GM19240 (cell line): ENCODE measurements around the gene KCNN4.

Source experiments
- DNase-seq: peaks from one replicate; pipeline ENCODE4 v3.0.0; 2011; ENCODE audit warnings: low spot score; ENCODE audit not compliant: insufficient read length

KCNN4 gene

GRCh38 chr19:43749898-43750297 is 30.9 kb downstream of the KCNN4 start:
- DNase-seq: no peak

DNA sequence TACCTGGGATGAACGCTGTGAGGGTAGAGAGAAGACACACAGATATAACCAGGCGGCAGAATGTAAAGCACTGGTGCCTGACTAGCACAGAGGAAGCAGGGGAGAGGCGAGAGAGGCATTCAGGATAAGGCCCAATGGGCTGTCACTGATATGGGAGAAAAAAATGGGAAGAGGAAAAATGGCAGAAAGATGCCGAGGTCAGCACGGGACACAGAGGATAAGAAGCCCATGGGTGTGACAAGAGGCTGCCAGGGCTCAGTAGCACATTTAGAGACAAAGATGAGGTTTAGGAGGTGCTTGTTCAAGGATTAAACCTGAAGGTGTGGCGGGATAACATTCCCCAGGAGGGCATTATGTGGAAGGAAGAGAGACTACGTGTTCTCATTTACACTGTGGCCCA is 31.6 kb downstream of the KCNN4 start:
- no peak for DNase-seq

- no peak for DNase-seq
These were observed 32.1 kb downstream of the KCNN4 start for GRCh38 chr19:43748685-43749084.

GRCh38 chr19:43748205-43748594 is 32.6 kb downstream of the KCNN4 start:
- no peak for DNase-seq

GRCh38 chr19:43747557-43748204 is 33.1 kb downstream of the KCNN4 start:
- no peak for DNase-seq

DNA sequence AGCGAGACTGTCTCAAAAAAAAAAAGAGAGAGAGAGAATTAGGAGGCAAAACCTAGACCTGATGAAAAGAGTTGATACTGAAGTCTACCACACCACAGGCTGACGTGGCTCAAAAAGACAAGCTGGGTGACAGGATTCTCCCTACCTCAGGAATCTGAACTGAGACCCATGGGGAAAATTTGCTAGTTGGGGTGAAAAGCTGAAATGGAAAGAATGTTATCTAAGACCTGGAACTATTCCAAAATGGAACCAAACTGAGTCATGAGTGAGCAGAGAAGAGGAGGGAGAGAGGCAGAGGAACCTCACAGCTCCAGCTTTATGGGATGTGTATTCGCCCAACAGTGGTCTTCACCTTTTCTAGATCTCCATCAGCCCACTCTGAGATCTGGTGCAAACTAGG is 37.7 kb downstream of the KCNN4 start:
- no peak for DNase-seq

DNA sequence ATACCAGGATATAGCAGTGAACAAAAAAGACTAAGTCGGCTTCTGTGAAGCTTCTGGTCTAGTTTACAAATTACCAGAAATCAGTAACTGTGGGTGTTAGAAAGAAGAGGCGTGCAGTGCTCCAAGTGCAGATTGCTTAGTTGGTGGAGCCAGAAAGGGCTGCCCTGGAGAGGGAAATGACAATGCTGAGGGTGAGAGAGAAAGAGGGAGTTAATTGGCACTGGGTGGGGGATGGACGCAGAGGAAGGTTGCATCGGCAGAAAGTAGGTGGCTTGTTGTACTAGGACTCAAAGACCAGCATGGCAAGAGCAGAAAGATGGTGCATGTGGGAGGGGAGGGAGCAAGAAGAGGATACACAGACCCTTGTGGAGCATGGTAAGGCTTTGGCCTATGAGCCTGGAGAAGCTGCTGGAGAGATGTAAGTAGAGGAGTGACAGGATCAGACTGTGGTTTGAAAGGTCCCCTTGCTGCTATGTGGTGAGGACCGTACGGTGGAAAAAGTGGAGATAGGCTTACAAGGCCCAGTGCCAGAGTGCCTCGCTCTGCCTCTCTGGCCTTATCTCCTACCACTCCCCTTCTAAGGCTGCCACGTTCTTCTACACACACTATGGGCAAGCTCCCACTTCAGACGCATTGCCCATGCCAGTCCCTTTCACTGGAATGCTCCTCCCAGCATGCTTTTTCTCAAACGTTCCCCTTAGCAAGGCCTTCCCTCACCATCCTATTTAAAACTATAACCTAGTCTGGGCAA is 39.5 kb downstream of the KCNN4 start:
- DNase-seq: no peak

DNA sequence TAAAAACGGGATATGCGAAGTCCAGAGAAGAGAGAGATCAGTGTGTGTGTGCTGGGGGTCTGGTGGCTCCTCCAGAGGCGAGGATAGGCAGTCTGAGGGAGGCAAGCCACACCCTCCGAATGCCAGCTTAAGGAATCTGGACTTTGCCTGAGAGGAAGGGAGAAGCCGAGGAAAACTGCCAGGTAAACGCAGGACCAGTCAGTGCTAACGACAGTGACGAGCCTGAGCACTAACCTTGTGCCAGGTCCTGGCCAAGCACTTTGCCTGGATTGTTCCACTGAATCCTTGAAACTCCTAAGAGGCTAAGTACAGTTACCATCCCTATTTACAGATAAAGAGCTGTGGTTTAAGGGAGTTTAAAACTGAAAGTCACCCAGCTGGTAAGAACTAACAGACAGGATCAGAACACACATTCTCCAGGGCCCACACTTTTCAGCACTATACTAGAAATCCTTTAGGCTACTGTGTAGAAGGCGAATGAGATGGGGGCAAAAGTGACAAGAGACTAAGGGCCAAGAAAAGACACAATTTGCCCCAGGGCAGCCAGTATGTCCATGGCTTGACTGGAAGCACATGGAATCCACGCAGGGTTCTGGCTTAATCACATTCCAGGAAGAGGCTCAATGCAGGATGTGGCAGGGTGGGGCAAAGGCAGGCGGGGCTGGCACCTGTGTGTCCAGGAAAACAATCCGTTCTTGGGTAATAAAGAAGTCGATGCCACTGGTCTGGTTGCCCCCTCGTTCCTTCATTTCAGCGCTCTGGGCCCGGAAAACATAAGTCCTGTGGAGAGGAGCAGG is 41.1 kb downstream of the KCNN4 start:
- DNase-seq: no peak

GRCh38 chr19:43738780-43739211 is 42.0 kb downstream of the KCNN4 start:
- no peak for DNase-seq

DNA sequence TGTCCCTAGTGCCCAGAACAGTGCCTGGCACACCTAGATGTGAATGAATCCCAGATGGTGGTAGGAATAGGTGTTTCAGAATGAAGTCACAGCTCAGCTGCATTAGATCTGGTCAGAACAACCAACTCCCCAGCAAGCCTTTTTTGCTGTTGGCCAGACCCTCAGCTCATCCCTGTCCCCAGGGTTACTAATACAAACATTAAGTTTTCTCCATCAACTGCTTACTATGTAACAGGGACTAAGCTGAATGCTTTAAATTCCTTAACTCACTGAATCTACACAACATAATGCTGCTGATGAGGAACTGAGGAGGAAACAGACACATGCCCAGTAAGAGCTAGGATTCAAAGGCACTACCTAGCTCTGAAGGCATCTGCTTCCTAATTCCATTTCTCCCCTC is 44.8 kb downstream of the KCNN4 start:
- DNase-seq: no peak

GRCh38 chr19:43735013-43735412 is 45.8 kb downstream of the KCNN4 start:
- no peak for DNase-seq

- no peak for DNase-seq
These were observed 48.9 kb downstream of the KCNN4 start for GRCh38 chr19:43731846-43732245.

DNA sequence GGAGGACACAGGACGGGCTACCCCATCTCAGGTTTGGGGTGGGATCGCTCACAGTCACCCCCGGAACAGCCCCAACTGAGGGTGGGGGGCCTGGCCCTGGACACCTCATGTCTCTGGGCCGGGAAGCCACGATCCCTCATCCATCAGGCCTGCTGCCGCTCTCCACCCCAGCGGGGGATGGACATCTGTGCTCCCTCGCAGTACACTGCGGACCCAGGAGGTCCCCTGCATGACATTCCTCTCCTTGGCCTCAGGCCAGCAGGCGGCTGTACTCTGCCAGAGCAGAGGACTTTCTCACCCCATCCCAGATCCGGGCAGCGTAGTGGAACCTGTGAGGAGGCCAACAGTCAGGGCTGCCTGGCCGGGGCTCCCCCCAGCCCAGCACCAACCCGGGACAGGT is 49.4 kb downstream of the KCNN4 start:
- no peak for DNase-seq

DNA sequence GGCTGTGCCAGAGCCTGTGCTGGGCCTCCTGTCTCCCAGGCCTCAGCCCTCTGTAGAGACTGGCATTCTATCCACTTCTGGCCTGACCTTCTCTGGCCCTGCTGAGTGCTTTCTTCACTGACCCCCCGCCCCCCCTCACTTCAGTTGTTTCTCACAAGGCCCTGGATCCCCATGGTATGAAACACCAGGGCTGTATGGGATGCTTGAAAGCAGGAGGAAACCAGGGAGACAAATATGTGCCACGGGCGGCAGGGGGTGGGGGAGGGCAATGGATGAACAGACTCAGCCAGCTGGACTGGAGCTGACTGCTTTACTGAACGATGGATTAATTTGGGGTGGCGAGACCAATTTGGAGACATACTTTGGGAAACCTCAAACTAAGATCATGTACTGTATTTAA is 50.9 kb downstream of the KCNN4 start:
- no peak for DNase-seq

DNA sequence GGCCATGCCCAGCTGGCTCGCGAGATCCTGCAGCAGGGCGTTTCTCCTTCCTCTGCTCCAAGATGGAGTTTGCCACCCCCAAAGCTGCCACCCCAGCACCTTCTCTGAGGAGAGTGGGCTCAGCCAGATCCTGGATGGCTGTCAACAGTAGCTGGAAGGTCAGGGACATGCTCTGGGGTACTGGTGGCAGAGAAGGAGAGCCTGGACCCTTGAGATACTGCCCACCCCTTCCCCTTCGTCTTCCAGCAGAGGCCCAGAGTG is 53.2 kb downstream of the KCNN4 start:
- no peak for DNase-seq

- DNase-seq: no peak
These were observed 53.8 kb downstream of the KCNN4 start for GRCh38 chr19:43726736-43727592.

GRCh38 chr19:43725468-43725867 is 55.3 kb downstream of the KCNN4 start:
- peak; percentile 60 for DNase-seq

- no peak for DNase-seq
These were observed 55.9 kb downstream of the KCNN4 start for GRCh38 chr19:43724896-43725295.

GRCh38 chr19:43723588-43723987 is 57.2 kb downstream of the KCNN4 start:
- DNase-seq: no peak

DNA sequence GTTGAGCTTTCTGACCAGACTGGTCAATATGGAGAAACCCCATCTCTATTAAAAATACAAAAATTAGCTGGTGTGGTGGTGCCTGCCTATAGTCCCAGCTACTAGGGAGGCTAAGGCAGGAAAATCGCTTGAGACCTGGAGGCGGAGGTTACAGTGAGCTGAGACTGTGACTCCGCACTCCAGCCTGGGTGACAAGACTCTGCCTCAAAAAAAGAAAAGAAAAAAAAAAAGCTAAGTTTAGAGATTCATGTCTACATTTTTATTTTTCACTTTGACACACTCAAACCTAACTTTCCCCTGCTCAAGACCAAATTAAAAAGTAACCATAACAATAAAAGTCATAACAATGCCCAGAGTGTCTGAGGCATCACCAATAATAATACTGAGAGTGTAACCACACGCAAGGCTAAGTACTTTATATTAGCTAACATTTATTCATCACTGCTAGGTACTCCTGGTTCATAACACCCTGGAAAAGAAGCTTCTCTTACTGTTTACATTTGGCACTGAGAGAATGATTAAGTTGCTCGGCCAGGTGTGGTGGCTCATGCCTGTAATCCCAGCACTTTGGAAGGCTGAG is 59.2 kb downstream of the KCNN4 start:
- no peak for DNase-seq

- no peak for DNase-seq
These were observed 59.8 kb downstream of the KCNN4 start for GRCh38 chr19:43720936-43721335.
